ENCODE measurements around the gene RAB11B.

Gene RAB11B

DNA sequence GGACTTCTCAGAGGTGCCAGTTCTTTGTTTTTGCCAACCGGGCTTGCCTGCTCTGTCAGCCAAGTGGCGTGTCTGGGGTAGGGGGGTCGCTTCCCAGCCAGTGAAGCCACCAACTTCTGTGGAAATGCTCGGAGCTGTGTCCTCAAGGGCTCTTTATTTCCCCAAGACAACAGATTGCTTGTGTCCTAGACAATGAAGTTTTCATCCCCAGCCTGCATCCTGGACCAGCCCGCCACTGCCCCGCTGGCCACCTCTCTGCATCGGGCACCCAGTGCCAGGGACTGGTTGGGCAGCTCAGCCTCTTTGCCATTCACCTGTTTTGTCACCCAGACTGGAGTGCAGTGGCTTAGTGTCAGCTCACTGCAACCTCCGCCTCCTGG lies 3.7 kb downstream of the RAB11B start:
- in situ Hi-C loops (cut with MboI; ENCODE audit: low pct_unique_long_range_greater_than_20kb, low sequenced_read_pairs, unreplicated experiment) = no loop called here
- TF ChIP-seq, protein P1, sequence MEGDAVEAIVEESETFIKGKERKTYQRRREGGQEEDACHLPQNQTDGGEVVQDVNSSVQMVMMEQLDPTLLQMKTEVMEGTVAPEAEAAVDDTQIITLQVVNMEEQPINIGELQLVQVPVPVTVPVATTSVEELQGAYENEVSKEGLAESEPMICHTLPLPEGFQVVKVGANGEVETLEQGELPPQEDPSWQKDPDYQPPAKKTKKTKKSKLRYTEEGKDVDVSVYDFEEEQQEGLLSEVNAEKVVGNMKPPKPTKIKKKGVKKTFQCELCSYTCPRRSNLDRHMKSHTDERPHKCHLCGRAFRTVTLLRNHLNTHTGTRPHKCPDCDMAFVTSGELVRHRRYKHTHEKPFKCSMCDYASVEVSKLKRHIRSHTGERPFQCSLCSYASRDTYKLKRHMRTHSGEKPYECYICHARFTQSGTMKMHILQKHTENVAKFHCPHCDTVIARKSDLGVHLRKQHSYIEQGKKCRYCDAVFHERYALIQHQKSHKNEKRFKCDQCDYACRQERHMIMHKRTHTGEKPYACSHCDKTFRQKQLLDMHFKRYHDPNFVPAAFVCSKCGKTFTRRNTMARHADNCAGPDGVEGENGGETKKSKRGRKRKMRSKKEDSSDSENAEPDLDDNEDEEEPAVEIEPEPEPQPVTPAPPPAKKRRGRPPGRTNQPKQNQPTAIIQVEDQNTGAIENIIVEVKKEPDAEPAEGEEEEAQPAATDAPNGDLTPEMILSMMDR (IDR thresholded peaks at IDR 0.05; ENCODE audit: extremely low read depth, insufficient read depth, missing control alignments) = no peak
- DNase-seq (ENCODE audit: low spot score) = no peak

DNA sequence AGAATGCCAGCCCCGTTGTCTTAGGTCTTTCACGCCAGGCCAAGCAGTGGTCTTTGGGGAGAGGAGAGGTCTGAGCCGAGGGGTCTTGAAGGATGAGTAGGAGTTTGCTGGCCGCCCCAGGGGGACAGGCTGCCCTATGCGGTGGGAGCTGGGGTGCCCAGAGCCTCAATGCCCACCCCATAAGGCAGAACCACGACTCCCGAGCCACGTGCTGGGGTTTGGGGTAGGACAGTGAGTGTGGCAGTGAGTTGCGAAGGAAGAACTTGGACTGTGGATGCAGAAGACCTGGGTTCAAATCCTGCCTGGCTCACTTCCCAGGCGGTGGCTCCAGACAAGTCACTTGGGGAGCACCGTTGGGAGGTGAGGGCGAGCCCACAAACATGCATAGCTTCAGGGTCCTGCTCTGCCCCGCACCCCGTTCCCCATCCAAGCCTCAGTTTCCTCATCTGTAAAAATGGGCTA lies 5.5 kb downstream of the RAB11B start:
- DNase-seq (ENCODE audit: low spot score) = no peak
- in situ Hi-C loops (cut with MboI; ENCODE audit: low pct_unique_long_range_greater_than_20kb, low sequenced_read_pairs, unreplicated experiment) = no loop called here
- TF ChIP-seq, protein P1 (IDR thresholded peaks at IDR 0.05; ENCODE audit: extremely low read depth, insufficient read depth, missing control alignments) = no peak

DNA sequence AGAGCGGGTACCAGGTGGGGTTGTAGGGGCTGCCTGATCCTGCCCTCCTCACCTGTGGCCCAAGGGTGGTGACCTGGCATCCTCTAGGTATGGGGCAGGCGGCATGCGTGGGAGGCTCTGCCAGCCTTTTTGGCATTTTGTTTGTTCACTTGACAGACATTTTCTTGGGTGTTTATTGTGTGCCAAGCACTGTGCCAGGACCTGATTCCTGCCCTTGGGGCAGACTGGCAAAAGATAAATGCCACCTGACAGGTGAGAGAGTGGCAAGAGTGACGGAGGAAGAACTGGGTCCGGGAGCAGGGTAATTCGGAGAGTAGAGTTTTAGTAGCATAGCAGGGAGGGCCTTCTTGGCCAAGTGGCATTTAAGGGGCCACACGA lies 6.0 kb downstream of the RAB11B start:
- TF ChIP-seq, protein P1 (IDR thresholded peaks at IDR 0.05; ENCODE audit: extremely low read depth, insufficient read depth, missing control alignments) = no peak
- in situ Hi-C loops (cut with MboI; ENCODE audit: low pct_unique_long_range_greater_than_20kb, low sequenced_read_pairs, unreplicated experiment) = no loop called here
- no peak for DNase-seq (ENCODE audit: low spot score)

DNA sequence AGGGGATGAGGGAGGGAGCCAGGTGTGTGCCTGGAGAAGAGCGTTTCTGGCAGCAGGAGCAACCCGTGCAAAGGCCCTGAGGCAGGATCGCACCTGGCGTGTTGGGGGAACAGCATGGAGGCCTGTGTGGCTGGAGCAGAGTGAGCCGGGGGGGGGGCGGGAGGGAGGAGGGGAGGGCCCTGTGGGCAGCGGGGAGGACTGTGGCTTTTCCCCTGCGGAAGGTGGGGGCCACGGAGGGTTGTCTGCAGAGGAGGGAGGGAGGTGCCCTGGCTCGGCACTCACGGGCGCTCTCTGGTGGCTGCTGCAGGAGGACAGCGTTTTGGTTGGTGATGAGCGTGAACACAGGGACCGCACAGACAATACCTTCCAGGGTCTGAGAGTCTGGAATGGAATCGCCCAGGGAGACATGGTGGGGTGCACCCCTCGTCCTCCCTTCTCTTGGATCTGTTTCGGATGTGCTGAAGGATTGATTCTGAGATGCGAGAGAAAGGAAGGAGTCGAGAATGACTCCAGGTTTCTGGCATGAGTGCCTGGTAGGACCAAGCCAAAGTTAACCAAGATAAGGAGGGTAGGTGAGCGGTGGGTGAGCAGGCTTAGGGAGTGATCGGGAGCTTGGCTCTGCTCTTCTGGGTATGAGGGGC lies 6.5 kb downstream of the RAB11B start:
- TF ChIP-seq, protein P1 (IDR thresholded peaks at IDR 0.05; ENCODE audit: extremely low read depth, insufficient read depth, missing control alignments) = peak; percentile 74
- in situ Hi-C loops (cut with MboI; ENCODE audit: low pct_unique_long_range_greater_than_20kb, low sequenced_read_pairs, unreplicated experiment) = no loop called here
- DNase-seq (ENCODE audit: low spot score) = peak; percentile 85

DNA sequence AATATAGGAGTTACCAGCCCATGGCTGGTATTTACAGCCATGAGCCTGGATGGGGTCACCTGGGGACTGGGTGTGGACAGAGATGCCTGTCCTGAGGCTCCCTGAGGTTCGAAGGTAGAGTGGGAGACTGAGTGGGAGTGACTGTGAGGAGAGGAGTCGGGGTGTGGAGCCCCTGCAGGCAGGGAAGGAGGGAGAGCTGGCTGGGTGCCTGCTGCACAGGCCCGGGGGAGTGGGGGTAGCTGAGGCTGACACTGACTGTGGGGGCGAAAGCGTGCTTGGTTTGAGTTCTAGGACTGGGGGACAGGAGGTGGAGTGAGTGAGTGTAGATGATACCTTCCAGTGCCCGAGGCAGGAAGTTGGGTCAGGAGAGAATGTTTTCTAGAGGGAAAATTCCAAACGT lies 7.1 kb downstream of the RAB11B start:
- in situ Hi-C loops (cut with MboI; ENCODE audit: low pct_unique_long_range_greater_than_20kb, low sequenced_read_pairs, unreplicated experiment) = no loop called here

DNA sequence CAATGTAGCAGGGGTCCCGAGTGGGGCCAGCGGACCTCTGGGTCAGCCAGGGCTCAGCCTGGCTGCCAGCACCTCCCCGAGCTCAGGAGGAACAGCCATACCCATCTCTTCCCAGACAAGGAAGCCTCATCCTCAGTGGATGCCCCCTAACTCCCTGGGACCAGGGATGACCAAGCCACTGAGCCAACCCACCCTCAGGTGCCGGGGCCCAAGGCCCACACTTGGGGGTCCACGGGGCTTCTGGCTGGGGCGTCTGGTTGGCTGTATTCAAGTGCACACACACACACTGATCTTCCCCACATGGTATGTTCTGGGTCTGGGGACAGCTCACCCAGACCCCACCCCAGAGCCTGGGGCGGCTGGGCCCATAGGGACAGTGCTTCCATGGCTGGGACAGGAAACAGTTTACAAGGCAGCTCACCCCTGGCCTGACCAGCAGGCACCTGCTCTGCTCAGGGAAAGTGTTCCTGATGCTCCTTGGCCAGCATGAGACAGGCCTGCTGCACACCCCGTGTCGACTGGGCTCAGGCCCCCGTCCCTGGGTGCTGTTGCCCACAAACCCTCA lies 7.7 kb downstream of the RAB11B start:
- TF ChIP-seq, protein P1 (IDR thresholded peaks at IDR 0.05; ENCODE audit: extremely low read depth, insufficient read depth, missing control alignments) = no peak
- in situ Hi-C loops (cut with MboI; ENCODE audit: low pct_unique_long_range_greater_than_20kb, low sequenced_read_pairs, unreplicated experiment) = no loop called here
- no peak for DNase-seq (ENCODE audit: low spot score)

More for the DNA sequence above, 7.1 kb downstream of the RAB11B start:
- no peak for DNase-seq (ENCODE audit: low spot score)
- TF ChIP-seq, protein P1 (IDR thresholded peaks at IDR 0.05; ENCODE audit: extremely low read depth, insufficient read depth, missing control alignments) = no peak
